GM03348 (cell line): ENCODE measurements around the gene LRP1.

Experiments
- DNase-seq: peaks from one replicate; pipeline ENCODE4 v3.0.0; 2012; ENCODE audit warnings: low spot score

LRP1 gene

DNA sequence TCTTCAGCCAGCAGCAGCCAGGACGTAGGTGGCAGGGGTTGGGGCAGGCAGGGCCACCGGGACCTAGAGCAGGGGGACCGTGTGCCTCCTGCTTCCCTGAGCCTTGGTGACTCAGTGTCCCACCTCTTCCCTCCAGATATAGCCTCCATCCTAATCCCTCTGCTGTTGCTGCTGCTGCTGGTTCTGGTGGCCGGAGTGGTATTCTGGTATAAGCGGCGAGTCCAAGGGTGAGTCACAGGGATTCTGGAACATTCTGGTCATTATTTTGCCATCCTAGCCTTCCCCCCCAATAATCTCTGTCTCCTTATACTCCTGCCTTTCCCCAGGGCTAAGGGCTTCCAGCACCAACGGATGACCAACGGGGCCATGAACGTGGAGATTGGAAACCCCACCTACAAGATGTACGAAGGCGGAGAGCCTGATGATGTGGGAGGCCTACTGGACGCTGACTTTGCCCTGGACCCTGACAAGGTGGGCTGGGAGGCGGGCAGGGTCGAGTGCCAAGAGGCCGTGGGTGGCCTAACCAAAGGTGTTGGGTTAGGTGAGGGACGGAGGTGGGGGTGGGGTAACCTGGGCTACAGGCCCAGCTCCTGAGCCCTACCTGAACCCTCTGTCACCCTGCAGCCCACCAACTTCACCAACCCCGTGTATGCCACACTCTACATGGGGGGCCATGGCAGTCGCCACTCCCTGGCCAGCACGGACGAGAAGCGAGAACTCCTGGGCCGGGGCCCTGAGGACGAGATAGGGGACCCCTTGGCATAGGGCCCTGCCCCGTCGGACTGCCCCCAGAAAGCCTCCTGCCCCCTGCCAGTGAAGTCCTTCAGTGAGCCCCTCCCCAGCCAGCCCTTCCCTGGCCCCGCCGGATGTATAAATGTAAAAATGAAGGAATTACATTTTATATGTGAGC lies 83.8 kb downstream of the LRP1 start:
- no peak for DNase-seq

DNA sequence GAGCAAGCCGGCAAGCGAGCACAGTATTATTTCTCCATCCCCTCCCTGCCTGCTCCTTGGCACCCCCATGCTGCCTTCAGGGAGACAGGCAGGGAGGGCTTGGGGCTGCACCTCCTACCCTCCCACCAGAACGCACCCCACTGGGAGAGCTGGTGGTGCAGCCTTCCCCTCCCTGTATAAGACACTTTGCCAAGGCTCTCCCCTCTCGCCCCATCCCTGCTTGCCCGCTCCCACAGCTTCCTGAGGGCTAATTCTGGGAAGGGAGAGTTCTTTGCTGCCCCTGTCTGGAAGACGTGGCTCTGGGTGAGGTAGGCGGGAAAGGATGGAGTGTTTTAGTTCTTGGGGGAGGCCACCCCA lies 84.4 kb downstream of the LRP1 start:
- DNase-seq, result no peak

DNA sequence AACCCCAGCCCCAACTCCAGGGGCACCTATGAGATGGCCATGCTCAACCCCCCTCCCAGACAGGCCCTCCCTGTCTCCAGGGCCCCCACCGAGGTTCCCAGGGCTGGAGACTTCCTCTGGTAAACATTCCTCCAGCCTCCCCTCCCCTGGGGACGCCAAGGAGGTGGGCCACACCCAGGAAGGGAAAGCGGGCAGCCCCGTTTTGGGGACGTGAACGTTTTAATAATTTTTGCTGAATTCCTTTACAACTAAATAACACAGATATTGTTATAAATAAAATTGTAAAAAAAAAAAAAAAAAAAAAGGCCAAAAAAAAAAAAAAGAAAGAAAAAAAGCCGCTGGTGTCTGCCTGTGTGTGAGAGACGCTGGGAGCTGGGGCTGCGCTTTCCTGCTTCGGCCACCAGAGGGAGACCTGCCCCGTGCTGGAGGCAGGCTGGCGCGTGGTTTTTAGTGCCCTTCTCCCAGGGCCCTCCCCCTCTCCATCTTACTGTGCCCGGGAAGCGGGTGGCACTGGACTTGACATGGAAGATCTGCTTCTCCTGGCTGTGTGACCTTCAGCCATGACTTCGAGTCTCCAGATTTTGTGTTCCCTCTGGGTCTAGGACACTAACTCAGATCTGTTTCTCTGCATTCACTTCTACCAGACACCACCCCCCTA lies 84.9 kb downstream of the LRP1 start:
- DNase-seq, result peak; percentile 94

DNA sequence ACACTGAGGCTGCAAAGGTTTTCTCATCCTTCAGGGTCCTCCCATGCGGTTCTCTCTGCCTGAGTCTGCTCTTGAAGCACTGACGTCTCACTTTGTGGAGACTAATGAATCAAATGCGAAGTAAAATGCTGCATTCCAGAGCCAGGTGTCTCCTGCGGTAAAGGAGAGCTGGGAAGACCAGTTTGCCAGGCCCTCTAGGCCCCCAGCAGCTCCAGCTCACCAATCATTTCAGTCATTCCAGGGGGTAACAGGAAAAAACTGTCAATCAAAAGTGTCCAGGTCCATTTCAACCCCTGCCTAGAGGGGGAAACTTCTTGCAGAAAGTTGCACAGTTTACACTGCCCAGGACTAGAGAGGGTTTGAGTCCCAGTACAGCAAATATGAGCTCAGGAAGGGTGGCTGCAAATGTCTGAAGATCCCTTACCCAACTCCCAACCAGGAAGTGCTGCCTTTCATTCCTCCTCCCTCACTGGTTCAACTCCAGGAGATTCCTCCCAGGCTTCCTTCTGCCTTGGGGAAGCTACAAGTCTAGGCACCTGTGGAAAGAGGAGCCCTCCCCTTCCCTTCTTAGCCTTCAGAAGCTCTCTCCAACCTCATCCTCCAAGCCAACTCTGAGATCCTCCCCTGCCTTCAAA lies 85.6 kb downstream of the LRP1 start:
- DNase-seq, result no peak

DNA sequence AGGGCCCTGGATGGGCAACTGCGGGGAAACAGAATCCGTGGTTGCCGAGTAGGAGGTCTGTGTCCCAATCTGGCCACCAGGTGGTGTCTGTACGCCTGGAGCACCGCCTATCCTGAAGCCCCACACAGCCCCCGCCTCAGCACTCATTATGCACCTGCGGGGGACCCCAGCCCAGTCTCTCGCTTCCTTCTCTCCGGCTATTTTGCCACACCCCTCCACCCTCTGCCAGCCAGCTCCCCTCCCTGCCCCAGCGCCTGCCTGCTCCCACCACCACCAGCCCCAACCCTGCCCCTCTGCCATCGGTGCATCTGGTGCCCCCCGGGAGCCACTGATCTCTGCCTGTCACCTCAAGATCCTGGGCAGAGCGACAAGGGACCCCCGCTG lies 86.1 kb downstream of the LRP1 start:
- peak; percentile 69 for DNase-seq

DNA sequence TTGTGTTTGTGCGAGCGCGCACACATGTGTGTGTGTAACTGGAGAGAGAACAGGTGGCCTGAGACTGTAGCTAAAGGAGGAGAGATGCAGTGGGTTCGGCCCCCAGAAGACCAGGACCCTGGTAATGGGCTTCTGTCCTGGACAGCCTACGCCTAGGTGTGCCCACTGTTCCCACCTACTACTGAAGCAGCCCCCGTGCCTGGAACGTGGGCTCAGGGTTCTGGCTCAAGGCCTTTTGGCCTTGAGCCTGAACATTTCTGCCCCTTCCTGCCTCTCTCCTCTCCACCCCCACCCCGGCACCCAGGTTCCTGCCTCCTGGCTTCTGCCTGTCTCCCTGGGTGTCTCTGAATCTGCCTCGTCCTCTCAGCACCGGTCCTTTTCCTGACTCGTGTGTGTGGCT lies 86.8 kb downstream of the LRP1 start:
- DNase-seq, result no peak

DNA sequence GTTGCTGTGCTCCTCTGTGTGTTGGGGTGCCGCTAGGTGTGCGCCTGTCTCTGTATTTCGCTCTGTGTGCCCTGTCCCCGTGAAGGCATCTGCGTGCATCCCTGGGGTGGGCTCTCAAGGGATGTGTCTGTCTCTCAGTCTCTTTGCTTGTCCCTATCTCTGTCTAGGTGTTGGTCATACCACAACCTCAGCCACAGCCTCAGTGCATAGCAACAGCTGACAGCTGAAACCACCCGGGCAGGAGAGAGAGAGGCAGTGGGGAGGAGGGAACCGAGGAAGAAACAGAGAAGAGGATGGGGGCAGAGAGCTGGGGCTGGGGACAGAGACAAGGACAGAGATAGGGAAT lies 87.4 kb downstream of the LRP1 start:
- DNase-seq, result peak; percentile 54

DNA sequence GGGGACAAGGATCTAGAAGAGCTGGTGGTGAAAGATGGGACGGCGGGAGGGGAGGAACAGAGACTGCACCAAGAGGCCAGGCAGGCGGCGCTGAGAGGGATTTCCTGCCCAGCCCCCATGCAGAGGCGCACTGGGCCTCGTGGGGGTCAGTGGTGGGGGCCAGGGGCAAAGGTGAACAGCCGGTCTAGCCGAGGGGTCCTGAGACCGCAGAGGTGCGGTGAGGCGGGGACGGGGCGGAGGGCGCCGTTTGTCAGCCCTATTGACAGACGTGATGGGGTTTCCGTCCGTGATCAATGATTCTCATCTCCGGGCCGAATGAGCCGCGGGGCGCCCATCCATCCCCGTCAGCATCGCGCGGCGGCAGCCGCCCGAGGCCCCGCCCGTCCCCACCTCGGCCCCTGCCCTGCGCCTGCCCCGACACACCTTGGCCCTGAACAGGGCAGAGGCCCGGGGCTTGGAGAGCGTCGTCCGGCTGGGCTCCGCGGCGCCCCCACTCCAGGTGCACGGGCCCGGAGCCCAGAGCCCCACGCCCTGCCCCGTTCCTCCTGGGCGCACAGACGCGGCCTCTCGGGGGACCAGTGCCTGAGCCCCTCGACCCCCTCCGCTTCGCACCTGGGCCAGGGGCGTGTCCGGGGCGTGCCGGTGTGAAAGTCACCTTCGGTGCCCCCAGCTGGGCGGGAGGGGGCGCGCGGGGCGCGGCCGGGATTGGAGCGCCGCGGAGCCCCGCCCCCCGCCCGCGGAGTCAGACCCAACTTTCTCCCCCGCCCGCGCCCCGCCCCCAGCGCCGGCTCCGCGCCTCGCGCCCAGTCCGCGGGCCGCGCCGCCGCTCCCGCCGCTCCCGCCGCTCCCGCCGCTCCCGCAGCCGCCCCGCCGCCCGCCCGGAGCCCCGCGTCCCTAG lies 88.0 kb downstream of the LRP1 start, which contains the start of gene NXPH4:
NXPH4 (plus strand) TSS at position 781 of the 898 bp plus-strand sequence. CDS start 176 bp downstream, outside the sequence.
- DNase-seq, result peak; percentile 85

DNA sequence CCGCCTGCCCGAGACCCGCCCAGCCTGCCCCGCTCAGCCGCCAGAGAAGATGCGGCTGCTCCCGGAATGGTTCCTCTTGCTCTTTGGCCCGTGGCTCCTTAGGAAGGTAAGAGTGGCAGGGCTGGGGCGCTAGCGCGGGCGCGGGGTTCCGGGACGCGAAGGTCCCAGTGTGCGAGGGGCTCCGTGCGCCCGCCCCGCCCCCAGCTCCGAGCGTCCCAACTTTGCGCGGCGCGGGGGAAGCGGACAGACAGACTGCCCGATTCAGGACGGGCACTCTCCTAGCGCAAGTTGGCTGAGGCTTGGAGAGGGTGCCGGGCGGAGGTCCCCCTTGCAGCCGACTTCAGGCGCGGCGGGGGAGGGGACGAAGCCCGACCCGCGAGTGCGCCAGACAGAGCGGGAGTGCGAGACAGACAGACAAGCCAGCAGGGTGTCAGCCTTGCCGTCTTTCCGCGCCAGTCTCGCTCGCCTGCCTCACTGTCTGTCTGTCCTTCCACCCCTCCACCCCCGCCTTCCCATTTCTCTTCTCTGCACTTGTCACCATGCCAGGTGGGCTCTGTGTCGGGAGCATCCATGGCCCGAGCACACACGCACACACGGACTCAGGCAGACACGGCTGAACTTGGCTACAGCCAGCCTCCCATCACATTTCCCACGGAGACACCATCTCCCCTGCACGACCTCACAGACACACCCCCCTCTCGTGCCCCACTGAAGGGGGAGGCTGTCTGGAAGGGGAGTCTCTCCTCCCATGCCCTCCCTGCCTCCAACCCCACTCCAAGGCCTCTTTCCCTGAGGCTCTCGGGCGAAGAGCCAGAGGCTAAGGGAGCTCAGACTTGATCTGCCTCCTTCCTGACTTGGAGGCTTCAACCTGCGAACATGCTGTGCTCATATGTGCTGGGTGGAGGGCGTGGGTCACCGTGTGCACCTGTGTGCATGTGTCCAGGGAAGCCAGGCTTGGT lies 88.9 kb downstream of the LRP1 start:
- no peak for DNase-seq

DNA sequence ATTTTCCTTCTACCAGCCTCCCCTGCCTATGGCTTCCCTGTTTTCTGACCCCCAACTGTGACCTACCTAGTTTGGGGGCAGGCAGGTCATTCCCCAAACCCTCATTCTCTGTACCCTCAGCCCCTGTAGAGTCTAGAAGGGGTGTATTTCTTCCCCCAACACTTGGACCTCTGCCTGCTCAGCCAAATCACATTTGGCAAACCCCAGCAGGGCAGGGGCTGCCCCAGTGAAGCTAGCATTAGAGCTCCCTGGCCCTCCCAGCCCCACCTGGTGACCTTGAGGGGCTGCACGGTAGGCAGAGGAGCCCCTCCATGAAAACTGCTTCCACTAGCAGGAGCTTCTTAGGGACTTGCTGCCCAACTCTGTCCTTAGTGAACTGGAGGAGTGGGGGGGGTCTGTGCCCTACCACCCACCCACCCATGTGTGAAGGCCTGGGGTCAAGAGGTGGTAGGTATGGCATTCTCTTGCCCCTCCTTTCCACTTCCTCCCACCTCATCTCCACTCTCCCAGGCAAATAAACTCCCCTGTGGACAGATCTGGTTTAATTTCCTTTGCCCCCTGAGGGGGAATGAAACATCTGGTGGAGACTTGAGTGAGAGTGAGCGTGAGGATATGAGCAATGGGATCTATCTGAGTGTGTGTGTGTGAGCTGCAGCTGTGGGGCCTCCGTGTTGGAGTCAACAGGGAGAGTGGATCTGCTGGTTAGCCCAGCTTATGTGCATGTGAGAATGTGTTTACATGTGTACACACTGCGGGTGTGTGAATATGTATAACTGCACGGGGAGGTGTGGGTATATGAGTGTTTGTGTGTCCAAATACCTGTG lies 90.0 kb downstream of the LRP1 start:
- DNase-seq, result no peak

DNA sequence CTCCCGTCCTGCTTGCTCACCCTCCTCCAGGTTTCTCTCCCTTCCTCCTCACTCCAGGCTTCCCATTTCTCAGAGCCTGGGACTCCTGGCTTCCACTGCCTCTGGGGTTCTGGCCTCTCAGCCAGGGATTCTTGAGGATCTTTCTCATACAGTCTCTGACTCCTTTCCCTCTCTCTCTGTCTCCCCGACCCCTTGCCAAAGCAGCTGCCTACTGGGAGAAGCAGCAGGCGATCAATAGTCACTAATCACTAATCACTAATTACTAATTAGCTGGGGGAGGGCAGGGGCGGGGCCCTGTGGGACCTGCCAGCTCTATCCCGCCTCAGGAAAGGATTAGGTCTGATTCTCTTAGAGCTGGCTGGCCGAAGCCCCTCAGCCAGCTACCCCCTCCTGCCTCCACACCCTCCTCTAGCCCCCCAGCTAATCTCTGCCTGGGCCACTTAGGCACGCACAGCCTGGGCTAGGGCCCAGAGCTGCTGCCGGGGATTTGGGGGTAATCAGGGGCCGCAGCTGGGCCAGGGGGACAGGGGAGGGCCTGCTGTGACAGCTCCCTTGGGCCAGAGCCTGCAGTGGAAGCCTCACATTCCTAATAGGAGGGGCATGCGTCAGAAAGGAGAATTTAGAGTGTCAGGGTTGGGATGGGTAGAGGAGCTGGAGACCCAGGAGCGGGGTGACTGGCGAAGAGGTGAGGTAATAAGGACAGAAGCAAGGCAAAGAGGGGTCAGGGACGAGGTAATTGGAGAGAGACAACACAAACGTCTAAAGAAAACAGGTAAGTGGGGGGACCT lies 91.1 kb downstream of the LRP1 start:
- no peak for DNase-seq

DNA sequence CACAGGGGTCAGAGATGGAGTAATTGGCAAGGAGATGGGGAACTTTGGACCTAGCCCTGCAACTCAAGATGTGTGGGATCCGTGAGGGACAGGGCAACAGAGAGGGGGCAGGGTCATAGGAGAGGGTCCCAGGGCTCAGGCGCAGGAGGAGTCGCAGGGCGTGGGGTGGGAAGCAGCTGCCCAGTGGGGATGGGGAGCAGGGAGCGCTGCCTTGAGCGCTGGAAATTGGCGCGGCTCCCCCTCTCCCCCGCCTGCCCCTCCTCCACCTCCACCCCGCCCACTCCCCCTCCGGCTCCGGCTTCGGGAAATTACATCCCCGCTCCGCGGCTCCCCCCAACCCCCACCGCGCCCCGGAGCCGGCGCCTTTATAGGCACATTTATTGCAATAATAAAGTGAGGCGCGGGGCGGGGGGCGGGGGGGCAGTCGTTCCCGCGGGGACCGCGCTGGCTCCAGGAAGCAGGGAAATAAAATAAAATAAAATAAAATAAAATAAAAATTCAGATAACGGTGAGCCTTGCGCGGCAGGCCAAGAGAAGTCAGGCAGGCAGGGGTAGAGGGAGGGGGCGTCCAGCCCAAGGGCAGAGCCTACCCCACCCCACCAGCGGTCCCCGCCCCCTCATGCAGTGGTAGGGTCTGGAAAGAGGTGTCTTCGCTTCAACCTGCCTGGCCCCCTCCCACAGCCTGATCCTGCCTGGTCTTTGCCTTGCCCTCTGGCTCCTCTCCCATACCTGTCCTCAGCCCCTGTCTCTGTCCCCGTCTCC lies 91.9 kb downstream of the LRP1 start:
- no peak for DNase-seq

DNA sequence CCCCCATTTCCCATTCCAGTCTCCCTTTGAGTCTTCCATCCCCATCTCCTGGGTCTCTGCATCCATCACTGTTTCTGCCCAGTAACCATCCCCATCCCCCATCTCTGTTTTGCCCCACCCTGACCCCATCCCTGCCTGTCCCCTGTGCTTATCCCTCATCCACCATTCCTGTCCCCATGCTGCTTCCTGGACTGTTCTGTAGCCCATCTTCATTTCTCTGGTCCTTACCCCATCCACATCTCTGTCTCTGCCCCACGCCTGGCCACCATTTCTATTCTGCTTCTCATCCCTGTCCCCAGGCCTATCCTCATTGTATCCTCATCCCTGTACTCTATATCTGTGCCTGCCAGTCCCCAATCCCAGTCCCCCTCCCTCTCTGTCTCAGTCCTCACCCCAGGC lies 92.5 kb downstream of the LRP1 start:
- DNase-seq, result no peak

DNA sequence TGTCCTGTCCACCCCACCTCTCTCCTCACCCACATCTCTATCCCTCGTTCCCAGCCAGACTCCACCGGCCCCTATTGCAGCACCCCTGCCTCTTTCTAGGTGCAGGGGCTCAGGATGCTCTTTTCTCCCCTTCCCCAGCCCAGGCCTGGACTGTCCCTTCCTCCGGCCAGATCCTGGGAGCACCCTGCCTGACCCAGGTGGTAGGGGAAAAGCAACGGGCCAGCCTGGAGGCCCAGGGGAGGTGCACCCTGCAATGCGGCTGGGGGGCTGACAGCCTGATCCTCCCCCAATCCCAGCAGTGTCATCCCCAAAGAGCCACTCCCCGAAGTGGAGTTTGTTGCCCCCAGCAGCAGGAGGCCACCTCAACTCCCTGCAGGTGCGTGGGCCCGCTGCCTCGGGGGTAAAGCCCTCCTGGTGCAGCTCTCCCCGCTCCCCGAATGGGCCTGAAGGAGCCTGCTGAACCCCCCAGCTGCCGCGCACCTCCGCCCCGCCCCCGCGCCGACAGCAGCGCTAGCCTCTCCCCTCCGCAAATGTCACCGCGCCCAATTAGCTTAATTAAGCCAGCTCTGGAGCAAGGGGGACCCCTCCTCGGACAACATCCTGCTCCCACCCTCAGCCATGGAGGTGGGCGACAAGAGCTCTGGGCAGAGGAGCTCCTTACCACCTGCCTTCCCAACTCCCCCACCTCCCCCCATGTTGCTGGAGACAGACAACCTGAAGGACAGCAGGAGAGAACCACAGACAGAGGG lies 93.1 kb downstream of the LRP1 start:
- DNase-seq, result no peak

DNA sequence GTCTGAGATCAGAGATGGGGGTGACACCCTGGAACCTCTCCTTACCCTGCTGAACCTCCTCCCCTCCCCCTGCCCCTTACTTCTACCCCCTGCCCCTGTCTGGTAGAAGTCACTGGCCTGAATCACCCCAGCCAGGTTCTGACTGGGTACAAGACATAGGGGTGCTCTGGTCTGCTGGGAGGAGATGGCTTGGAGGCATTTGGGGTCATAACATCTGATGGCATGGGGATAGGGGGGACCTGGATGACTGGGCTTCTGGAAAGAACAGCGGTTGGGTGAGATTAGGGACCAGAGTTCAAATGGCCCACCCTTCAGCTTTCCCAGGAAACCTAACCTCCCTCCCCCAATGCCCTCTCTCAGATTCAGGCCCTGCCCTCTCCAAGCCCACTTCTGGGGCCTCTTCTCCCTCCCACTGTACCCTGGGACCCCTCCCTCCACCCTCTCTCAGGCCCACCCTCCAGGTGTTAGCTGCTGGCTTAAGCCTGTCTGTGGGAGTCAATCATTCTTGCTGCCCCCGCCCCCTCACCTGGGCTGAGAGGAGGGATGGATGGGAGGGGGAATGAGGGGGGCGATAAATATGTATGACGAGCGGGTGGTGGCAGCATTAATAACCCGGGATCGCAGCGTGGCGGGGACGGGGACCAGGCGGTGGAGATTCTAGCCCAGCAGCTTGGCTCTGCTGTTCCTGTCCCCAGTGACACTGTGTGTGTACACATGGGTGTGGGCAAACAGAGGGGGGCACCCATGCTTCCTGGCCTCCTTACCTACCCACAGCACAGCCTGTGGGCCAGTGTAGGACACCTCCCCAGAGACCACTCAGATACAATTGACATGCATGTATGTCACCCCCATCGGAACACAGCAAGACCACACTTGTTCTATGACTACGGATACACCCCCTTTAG lies 94.3 kb downstream of the LRP1 start:
- no peak for DNase-seq
